ENCODE measurements around the gene WBP2. TPM values are rescaled to one million over a fixed set of nuclear protein-coding genes. Genes with fewer than 3 reads are reported as not detected.
A peak's percentile ranks its signal among the peaks of the same experiment; 100 is the strongest.

The WBP2 gene
- total and polyA plus RNA-seq, 2 of the 13 experiments (the other 11 are each of a cell fraction or from before 2014, with no cell fraction given) = 29.2 to 29.5 TPM

DNA sequence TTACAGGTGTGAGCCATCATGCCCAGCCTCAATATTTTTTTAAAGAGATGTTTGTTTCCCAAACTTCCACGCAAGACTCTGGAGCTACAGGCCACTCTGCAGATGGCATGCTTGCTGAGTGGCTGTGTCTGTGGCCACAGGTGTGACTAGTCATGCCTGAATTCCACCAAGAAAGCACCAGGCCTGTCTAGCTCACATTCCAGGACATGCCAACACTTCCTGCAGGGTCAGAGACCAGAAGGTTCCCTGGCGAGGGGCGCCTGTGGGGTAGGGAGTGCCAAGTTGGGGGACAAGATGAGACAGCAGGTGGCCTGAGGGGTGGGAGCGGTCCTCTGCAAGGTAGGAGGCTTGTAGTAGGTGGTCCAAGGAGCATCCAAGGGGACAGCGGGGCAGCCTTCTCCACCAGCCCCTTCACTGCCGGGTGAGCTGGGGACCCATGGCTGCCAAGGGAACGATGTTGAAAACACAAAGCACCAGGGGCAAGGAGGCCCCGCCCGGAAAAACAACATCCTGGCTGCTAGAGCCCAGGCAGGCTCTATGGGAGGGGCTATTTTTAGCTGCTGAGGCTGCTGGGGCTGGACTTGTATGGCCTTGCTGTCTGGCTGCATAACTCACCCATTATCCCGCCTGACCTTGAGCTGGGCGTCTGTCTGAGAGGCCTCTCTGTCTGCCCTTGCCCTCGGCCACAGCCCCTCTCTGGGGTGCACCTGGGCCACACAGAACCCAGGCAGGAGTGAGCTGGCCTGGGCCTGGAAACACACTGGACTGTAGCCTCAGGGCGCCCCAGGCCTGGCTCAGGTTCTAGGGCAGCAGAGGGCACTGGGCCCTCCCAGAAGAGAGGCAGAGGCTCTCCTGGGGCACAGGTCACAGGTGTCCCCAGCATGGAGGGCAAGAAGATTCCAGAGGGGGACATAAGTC, 17.6 kb upstream of the WBP2 start (continued):
- TF ChIP-seq, protein P1, sequence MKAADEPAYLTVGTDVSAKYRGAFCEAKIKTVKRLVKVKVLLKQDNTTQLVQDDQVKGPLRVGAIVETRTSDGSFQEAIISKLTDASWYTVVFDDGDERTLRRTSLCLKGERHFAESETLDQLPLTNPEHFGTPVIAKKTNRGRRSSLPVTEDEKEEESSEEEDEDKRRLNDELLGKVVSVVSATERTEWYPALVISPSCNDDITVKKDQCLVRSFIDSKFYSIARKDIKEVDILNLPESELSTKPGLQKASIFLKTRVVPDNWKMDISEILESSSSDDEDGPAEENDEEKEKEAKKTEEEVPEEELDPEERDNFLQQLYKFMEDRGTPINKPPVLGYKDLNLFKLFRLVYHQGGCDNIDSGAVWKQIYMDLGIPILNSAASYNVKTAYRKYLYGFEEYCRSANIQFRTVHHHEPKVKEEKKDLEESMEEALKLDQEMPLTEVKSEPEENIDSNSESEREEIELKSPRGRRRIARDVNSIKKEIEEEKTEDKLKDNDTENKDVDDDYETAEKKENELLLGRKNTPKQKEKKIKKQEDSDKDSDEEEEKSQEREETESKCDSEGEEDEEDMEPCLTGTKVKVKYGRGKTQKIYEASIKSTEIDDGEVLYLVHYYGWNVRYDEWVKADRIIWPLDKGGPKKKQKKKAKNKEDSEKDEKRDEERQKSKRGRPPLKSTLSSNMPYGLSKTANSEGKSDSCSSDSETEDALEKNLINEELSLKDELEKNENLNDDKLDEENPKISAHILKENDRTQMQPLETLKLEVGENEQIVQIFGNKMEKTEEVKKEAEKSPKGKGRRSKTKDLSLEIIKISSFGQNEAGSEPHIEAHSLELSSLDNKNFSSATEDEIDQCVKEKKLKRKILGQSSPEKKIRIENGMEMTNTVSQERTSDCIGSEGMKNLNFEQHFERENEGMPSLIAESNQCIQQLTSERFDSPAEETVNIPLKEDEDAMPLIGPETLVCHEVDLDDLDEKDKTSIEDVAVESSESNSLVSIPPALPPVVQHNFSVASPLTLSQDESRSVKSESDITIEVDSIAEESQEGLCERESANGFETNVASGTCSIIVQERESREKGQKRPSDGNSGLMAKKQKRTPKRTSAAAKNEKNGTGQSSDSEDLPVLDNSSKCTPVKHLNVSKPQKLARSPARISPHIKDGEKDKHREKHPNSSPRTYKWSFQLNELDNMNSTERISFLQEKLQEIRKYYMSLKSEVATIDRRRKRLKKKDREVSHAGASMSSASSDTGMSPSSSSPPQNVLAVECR (CRISPR knock-in tag; IDR thresholded peaks at IDR 0.05; ENCODE audit: borderline replicate concordance) = peak; percentile 90; the same call in 1 of the 2 replicates
- TF ChIP-seq ELF1 (CRISPR knock-in tag; IDR thresholded peaks at IDR 0.05) (no peak; the same call in none of the 2 replicates), MAFK (conservative IDR thresholded peaks at IDR 0.05 in 1 of 2, IDR thresholded peaks at IDR 0.05 in 1 of 2; ENCODE audit: low read length in 2 of 2) (no peak), ZSCAN22 (CRISPR knock-in tag; IDR thresholded peaks at IDR 0.05) (no peak; the same call in 1 of the 2 replicates), ZNF124 (CRISPR knock-in tag; IDR thresholded peaks at IDR 0.05) (0 out of 2 replicates have a peak, but pooled peaks have one; percentile 27), SNAPC5 (CRISPR knock-in tag; IDR thresholded peaks at IDR 0.05; ENCODE audit: borderline replicate concordance) (peak; percentile 81; the same call in 1 of the 2 replicates), DR1 (CRISPR knock-in tag; IDR thresholded peaks at IDR 0.05) (peak; percentile 60), TEAD2 (CRISPR knock-in tag; IDR thresholded peaks at IDR 0.05) (no peak), ZNF20 (CRISPR knock-in tag; IDR thresholded peaks at IDR 0.05) (no peak), ZNF577 (CRISPR knock-in tag; IDR thresholded peaks at IDR 0.05; ENCODE audit: borderline replicate concordance, low read depth) (no peak), JUND (CRISPR knock-in tag; IDR thresholded peaks at IDR 0.05) (peak; percentile 78; the same call in 1 of the 2 replicates), SNAPC2 (CRISPR knock-in tag; IDR thresholded peaks at IDR 0.05) (no peak), ZNF564 (CRISPR knock-in tag; IDR thresholded peaks at IDR 0.05) (0 out of 2 replicates have a peak, but pooled peaks have one; percentile 74), ZNF547 (CRISPR knock-in tag; IDR thresholded peaks at IDR 0.05) (peak; percentile 77), RNF2 (conservative IDR thresholded peaks at IDR 0.05; ENCODE audit: low read depth) (no peak), ZGPAT (CRISPR knock-in tag; IDR thresholded peaks at IDR 0.05) (peak; percentile 98), SYNCRIP (IDR thresholded peaks at IDR 0.05; ENCODE audit: insufficient read depth, low read depth, low read length) (no peak), FOXJ3 (CRISPR knock-in tag; IDR thresholded peaks at IDR 0.05; ENCODE audit: borderline replicate concordance) (peak; percentile 91), TCF7L2 (IDR thresholded peaks at IDR 0.05; ENCODE audit: low read depth, low read length) (no peak), JARID2 (CRISPR knock-in tag; IDR thresholded peaks at IDR 0.05; ENCODE audit: insufficient replicate concordance) (no peak)
- TF ChIP-seq, protein P2, sequence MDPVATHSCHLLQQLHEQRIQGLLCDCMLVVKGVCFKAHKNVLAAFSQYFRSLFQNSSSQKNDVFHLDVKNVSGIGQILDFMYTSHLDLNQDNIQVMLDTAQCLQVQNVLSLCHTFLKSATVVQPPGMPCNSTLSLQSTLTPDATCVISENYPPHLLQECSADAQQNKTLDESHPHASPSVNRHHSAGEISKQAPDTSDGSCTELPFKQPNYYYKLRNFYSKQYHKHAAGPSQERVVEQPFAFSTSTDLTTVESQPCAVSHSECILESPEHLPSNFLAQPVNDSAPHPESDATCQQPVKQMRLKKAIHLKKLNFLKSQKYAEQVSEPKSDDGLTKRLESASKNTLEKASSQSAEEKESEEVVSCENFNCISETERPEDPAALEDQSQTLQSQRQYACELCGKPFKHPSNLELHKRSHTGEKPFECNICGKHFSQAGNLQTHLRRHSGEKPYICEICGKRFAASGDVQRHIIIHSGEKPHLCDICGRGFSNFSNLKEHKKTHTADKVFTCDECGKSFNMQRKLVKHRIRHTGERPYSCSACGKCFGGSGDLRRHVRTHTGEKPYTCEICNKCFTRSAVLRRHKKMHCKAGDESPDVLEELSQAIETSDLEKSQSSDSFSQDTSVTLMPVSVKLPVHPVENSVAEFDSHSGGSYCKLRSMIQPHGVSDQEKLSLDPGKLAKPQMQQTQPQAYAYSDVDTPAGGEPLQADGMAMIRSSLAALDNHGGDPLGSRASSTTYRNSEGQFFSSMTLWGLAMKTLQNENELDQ (CRISPR knock-in tag; IDR thresholded peaks at IDR 0.05; ENCODE audit: borderline replicate concordance) = no peak

All from HepG2 (cell line).